GM10248 (cell line): ENCODE measurements around the gene MED19.

ENCODE experiments used
- CTCF ChIA-PET: fragments of 300-600 bp; sonication (Branson Sonifier 250); formaldehyde crosslinking; extraction: SDS; loops from one replicate; lab custom pipeline; 2021; ENCODE audit warnings: antibody characterized with exemption; lab: Yijun Ruan, JAX
- POLR2A ChIA-PET: fragments of 350-650 bp; sonication (Branson Sonifier 250); formaldehyde crosslinking; extraction: SDS; loops from one replicate; lab custom pipeline; 2020; ENCODE audit warnings: antibody characterized with exemption; lab: Yijun Ruan, JAX
- DNase-seq: peaks from one replicate; pipeline ENCODE4 v3.0.0; 2012; ENCODE audit errors: extremely low spot score
- CTCF ChIP-seq: IDR thresholded peaks from 2 replicates; pipeline ENCODE4 v1.5.1; 2012; ENCODE audit warnings: mild to moderate bottlenecking, low read depth; ENCODE audit errors: extremely low read depth, missing control alignments, control extremely low read depth

MED19 gene

GRCh38 chr11:57711414-57712255, at the start of gene MED19:
Gene MED19 (minus strand): TSS chr11:57712215. CDS start chr11:57712179, 36 bp downstream.
- CTCF ChIA-PET = interaction anchor here (0.6 to 1.3 kb wide), 6 partner anchors 9 to 90 kb away, joined by 3 read pairs; no protein-coding TSS in a partner anchor
- no peak for TF ChIP-seq CTCF
- POLR2A ChIA-PET = interaction anchor here (1.1 kb wide), 1 partner anchor 30 kb away, joined by 6 read pairs; the partner anchor contains the start of gene SELENOH
- DNase-seq = peak; percentile 82

- ChIA-PET POLR2A (no interaction called here), CTCF (interaction anchor here (1.2 to 10.8 kb wide), 7 partner anchors 10 to 44 kb away, joined by 3 to 92 read pairs (median 3); no protein-coding TSS in a partner anchor)
- no peak for DNase-seq
- no peak for TF ChIP-seq CTCF
Observed at GRCh38 chr11:57758174-57758573, 46.2 kb upstream of the MED19 start.

GRCh38 chr11:57752954-57753353, 40.9 kb upstream of the MED19 start:
- ChIA-PET POLR2A (no interaction called here), CTCF (interaction anchor here (2.2 to 13.5 kb wide), 2 partner anchors 10 to 49 kb away, joined by 21 to 142 read pairs; partner anchors contain the start of gene CTNND1)
- no peak for DNase-seq
- no peak for TF ChIP-seq CTCF

GRCh38 chr11:57751676-57752253, 39.8 kb upstream of the MED19 start, which contains the start of gene BTBD18:
Gene BTBD18 (minus strand): TSS chr11:57751819. CDS start chr11:57751188, 631 bp downstream.
- CTCF ChIA-PET = interaction anchor here (0.5 to 13.5 kb wide), 12 partner anchors 10 to 825 kb away, joined by 3 to 142 read pairs (median 4); partner anchors contain the start of genes CTNND1 and SELENOH
- DNase-seq = peak; percentile 51

GRCh38 chr11:57751176-57751575, 39.2 kb upstream of the MED19 start:
- CTCF ChIA-PET = interaction anchor here (0.5 to 13.5 kb wide), 10 partner anchors 9 to 774 kb away, joined by 3 to 142 read pairs (median 4); partner anchors contain the start of genes CTNND1 and SELENOH
- POLR2A ChIA-PET = interaction anchor here (0.8 to 1.4 kb wide), 2 partner anchors 9 to 10 kb away, joined by 5 to 6 read pairs; partner anchors contain the start of genes CTNND1 and SELENOH
- no peak for DNase-seq
- no peak for TF ChIP-seq CTCF

More at GRCh38 chr11:57751676-57752253, 39.8 kb upstream of the MED19 start, which contains the start of gene BTBD18:
- peak; percentile 34 for TF ChIP-seq CTCF
- POLR2A ChIA-PET = interaction anchor here (0.5 to 1.4 kb wide), 4 partner anchors 9 to 334 kb away, joined by 3 to 6 read pairs (median 4); partner anchors contain the start of genes CTNND1 and SELENOH
